GM23338 (cell line): ENCODE data around the gene CITED1. TPM values are rescaled to one million over a fixed set of nuclear protein-coding genes. Genes with fewer than 3 reads are reported as not detected.

Experiments used
- ATAC-seq: fragments of 200-7000 bp; cut with Tn5 transposase; 3 replicates; pipeline ENCODE4 v1.9.1; 2020
- DNase-seq: peaks from one replicate; pipeline ENCODE4 v3.0.0-alpha.2; 2015; ENCODE audit warnings: low spot score
- H2AFZ ChIP-seq: fragments of 200-600 bp; sonication (generic); 2 replicates; pipeline ENCODE4 v1.8.0; 2016; ENCODE audit warnings: antibody characterized with exemption, mild to moderate bottlenecking, moderate library complexity
- H3F3A ChIP-seq: fragments of 200-600 bp; sonication (generic); replicated peaks from 2 replicates; pipeline ENCODE4 v1.8.0; 2017; ENCODE audit warnings: antibody characterized with exemption, mixed run types, low read depth
- H3K27ac ChIP-seq: fragments of 200-600 bp; sonication (generic); 2 replicates; pipeline ENCODE4 v1.6.1; 2016; ENCODE audit warnings: low read depth
- H3K27me3 ChIP-seq: fragments of 200-600 bp; sonication (generic); 2 replicates; pipeline ENCODE4 v1.8.0; 2016; ENCODE audit warnings: mild to moderate bottlenecking, mixed run types, moderate library complexity; ENCODE audit not compliant: insufficient read depth
- H3K36me3 ChIP-seq: fragments of 200-600 bp; sonication (generic); 2 replicates; pipeline ENCODE4 v1.8.0; 2016; ENCODE audit warnings: mild to moderate bottlenecking; ENCODE audit not compliant: insufficient read depth
- H3K4me1 ChIP-seq: fragments of 200-600 bp; sonication (generic); 2 replicates; pipeline ENCODE4 v1.8.0; 2016; ENCODE audit warnings: mild to moderate bottlenecking, moderate library complexity; ENCODE audit not compliant: insufficient read depth
- H3K4me2 ChIP-seq: fragments of 200-600 bp; sonication (generic); 2 replicates; pipeline ENCODE4 v1.7.1; 2017; ENCODE audit warnings: mixed run types
- H3K4me3 ChIP-seq: fragments of 200-600 bp; sonication (generic); 2 replicates; pipeline ENCODE4 v1.6.1; 2016; ENCODE audit warnings: mixed run types
- H3K79me2 ChIP-seq: fragments of 200-600 bp; sonication (generic); replicated peaks from 2 replicates; pipeline ENCODE4 v1.8.0; 2017; ENCODE audit warnings: mild to moderate bottlenecking; ENCODE audit not compliant: insufficient read depth
- H3K9me2 ChIP-seq: fragments of 200-600 bp; sonication (generic); 2 replicates; pipeline ENCODE4 v1.8.0; 2017; ENCODE audit not compliant: insufficient read depth
- H4K20me1 ChIP-seq: fragments of 200-600 bp; sonication (generic); replicated peaks from 2 replicates; pipeline ENCODE4 v1.8.0; 2017; ENCODE audit warnings: mild to moderate bottlenecking; ENCODE audit not compliant: insufficient read depth
- H3K27ac Mint-ChIP-seq: 2 replicates; pipeline ENCODE4 v1.8.0; 2020; ENCODE audit warnings: inconsistent platforms, mild to moderate bottlenecking, moderate library complexity, mixed read lengths
- H3K27me3 Mint-ChIP-seq: 3 replicates; pipeline ENCODE4 v1.8.0; 2022; ENCODE audit warnings: low read depth, mild to moderate bottlenecking, moderate library complexity, mixed read lengths, inconsistent platforms; ENCODE audit not compliant: insufficient read depth, poor library complexity
- H3K36me3 Mint-ChIP-seq: 3 replicates; pipeline ENCODE4 v1.8.0; 2021; ENCODE audit warnings: low read depth, mild to moderate bottlenecking, inconsistent platforms, moderate library complexity, mixed read lengths
- H3K4me1 Mint-ChIP-seq: 3 replicates; pipeline ENCODE4 v1.8.0; 2020; ENCODE audit warnings: mild to moderate bottlenecking, inconsistent platforms, mixed read lengths
- H3K4me3 Mint-ChIP-seq: 3 replicates; pipeline ENCODE4 v1.8.0; 2021; ENCODE audit warnings: moderate library complexity, mild to moderate bottlenecking, inconsistent platforms, mixed read lengths
- H3K9me3 Mint-ChIP-seq: 3 replicates; pipeline ENCODE4 v1.8.0; 2020; ENCODE audit warnings: moderate library complexity, mild to moderate bottlenecking, inconsistent platforms, mixed read lengths
- CREB1 ChIP-seq: fragments of 250-450 bp; sonication (Bioruptor Pico); IDR thresholded peaks from 2 replicates; pipeline ENCODE4 v1.5.0; 2020; ENCODE audit warnings: low read depth, mild to moderate bottlenecking, moderate library complexity
- CTCF ChIP-seq, 2 experiments: fragments of 200-600 bp in 1 of 2; sonication (generic) in 1 of 2; conservative IDR thresholded peaks; 2 replicates each; pipeline versions ENCODE4 v1.5.1 to v1.6.1; 2016 to 2017; ENCODE audit warnings: antibody characterized with exemption in 2 of 2, low read depth in 2 of 2, mild to moderate bottlenecking in 2 of 2, moderate library complexity in 1 of 2
- ETS1 ChIP-seq: IDR thresholded peaks from 2 replicates; pipeline ENCODE4 v1.6.1; 2016; ENCODE audit warnings: antibody characterized with exemption
- EZH2 ChIP-seq: fragments of 200-600 bp; sonication (generic); IDR thresholded peaks from one replicate; pipeline ENCODE4 v1.8.0; 2017; ENCODE audit warnings: antibody characterized with exemption, mild to moderate bottlenecking, low read depth; ENCODE audit not compliant: unreplicated experiment
- EZH2phosphoT487 ChIP-seq: fragments of 200-600 bp; sonication (generic); IDR thresholded peaks from one replicate; pipeline ENCODE4 v1.8.1; 2018; ENCODE audit warnings: antibody characterized with exemption; ENCODE audit not compliant: unreplicated experiment
- JUNB ChIP-seq: IDR thresholded peaks from one replicate; pipeline ENCODE4 v1.6.1; 2016; ENCODE audit warnings: antibody characterized with exemption; ENCODE audit not compliant: unreplicated experiment
- NANOG ChIP-seq: IDR thresholded peaks from 2 replicates; pipeline ENCODE4 v1.6.1; 2016; ENCODE audit warnings: antibody characterized with exemption, borderline replicate concordance
- POLR2AphosphoS5 ChIP-seq: IDR thresholded peaks from 2 replicates; pipeline ENCODE4 v1.6.1; 2016; ENCODE audit warnings: antibody characterized with exemption, low read depth
- STAT1 ChIP-seq: IDR thresholded peaks from one replicate; pipeline ENCODE4 v1.6.1; 2016; ENCODE audit warnings: antibody characterized with exemption; ENCODE audit not compliant: unreplicated experiment
- ZNF114 ChIP-seq: fragments of 250-450 bp; sonication (Bioruptor Pico); IDR thresholded peaks from 2 replicates; pipeline ENCODE4 v1.5.0; 2020; ENCODE audit warnings: mild to moderate bottlenecking, moderate library complexity
- ZNF331 ChIP-seq: fragments of 250-450 bp; sonication (Bioruptor Pico); IDR thresholded peaks from 2 replicates; pipeline ENCODE4 v1.5.0; 2020; ENCODE audit warnings: low read depth, mild to moderate bottlenecking, moderate library complexity
- polyA plus RNA-seq: library from polyadenylated mRNA; unstranded; fragments of >200 nt; fragmentation: Nextera tagmentation; extraction: Ambion mirVana; gene quantifications from 2 replicates; pipeline ENCODE4 v1.2.1, GENCODE V29; 2016
- total RNA-seq: library from RNA; depleted of rRNA; stranded (reverse); fragments of >200 nt; shearing (Covaris generic); gene quantifications from 2 replicates; pipeline ENCODE4 v1.2.3, GENCODE V29; 2014
- TF ChIP-seq, protein P1 (sequence below): IDR thresholded peaks from one replicate; pipeline ENCODE4 v1.6.1; 2018; ENCODE audit warnings: antibody characterized with exemption; ENCODE audit not compliant: unreplicated experiment
- TF ChIP-seq, protein P2 (sequence below): fragments of 250-450 bp; sonication (Bioruptor Pico); IDR thresholded peaks from 2 replicates; pipeline ENCODE4 v1.5.0; 2020; ENCODE audit warnings: mild to moderate bottlenecking, moderate library complexity

Gene CITED1
- total and polyA plus RNA-seq, 2 experiments from 2014 or later = 0.45 to 1.1 TPM

GRCh38 chrX:72271812-72272211 lies 33.9 kb downstream of the CITED1 start:
- TF ChIP-seq, protein P1, sequence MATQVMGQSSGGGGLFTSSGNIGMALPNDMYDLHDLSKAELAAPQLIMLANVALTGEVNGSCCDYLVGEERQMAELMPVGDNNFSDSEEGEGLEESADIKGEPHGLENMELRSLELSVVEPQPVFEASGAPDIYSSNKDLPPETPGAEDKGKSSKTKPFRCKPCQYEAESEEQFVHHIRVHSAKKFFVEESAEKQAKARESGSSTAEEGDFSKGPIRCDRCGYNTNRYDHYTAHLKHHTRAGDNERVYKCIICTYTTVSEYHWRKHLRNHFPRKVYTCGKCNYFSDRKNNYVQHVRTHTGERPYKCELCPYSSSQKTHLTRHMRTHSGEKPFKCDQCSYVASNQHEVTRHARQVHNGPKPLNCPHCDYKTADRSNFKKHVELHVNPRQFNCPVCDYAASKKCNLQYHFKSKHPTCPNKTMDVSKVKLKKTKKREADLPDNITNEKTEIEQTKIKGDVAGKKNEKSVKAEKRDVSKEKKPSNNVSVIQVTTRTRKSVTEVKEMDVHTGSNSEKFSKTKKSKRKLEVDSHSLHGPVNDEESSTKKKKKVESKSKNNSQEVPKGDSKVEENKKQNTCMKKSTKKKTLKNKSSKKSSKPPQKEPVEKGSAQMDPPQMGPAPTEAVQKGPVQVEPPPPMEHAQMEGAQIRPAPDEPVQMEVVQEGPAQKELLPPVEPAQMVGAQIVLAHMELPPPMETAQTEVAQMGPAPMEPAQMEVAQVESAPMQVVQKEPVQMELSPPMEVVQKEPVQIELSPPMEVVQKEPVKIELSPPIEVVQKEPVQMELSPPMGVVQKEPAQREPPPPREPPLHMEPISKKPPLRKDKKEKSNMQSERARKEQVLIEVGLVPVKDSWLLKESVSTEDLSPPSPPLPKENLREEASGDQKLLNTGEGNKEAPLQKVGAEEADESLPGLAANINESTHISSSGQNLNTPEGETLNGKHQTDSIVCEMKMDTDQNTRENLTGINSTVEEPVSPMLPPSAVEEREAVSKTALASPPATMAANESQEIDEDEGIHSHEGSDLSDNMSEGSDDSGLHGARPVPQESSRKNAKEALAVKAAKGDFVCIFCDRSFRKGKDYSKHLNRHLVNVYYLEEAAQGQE = no peak
- no peak for TF ChIP-seq ZNF114 (CRISPR knock-in tag)
- no peak for TF ChIP-seq STAT1
- TF ChIP-seq POLR2AphosphoS5 = no peak
- TF ChIP-seq, protein P2, sequence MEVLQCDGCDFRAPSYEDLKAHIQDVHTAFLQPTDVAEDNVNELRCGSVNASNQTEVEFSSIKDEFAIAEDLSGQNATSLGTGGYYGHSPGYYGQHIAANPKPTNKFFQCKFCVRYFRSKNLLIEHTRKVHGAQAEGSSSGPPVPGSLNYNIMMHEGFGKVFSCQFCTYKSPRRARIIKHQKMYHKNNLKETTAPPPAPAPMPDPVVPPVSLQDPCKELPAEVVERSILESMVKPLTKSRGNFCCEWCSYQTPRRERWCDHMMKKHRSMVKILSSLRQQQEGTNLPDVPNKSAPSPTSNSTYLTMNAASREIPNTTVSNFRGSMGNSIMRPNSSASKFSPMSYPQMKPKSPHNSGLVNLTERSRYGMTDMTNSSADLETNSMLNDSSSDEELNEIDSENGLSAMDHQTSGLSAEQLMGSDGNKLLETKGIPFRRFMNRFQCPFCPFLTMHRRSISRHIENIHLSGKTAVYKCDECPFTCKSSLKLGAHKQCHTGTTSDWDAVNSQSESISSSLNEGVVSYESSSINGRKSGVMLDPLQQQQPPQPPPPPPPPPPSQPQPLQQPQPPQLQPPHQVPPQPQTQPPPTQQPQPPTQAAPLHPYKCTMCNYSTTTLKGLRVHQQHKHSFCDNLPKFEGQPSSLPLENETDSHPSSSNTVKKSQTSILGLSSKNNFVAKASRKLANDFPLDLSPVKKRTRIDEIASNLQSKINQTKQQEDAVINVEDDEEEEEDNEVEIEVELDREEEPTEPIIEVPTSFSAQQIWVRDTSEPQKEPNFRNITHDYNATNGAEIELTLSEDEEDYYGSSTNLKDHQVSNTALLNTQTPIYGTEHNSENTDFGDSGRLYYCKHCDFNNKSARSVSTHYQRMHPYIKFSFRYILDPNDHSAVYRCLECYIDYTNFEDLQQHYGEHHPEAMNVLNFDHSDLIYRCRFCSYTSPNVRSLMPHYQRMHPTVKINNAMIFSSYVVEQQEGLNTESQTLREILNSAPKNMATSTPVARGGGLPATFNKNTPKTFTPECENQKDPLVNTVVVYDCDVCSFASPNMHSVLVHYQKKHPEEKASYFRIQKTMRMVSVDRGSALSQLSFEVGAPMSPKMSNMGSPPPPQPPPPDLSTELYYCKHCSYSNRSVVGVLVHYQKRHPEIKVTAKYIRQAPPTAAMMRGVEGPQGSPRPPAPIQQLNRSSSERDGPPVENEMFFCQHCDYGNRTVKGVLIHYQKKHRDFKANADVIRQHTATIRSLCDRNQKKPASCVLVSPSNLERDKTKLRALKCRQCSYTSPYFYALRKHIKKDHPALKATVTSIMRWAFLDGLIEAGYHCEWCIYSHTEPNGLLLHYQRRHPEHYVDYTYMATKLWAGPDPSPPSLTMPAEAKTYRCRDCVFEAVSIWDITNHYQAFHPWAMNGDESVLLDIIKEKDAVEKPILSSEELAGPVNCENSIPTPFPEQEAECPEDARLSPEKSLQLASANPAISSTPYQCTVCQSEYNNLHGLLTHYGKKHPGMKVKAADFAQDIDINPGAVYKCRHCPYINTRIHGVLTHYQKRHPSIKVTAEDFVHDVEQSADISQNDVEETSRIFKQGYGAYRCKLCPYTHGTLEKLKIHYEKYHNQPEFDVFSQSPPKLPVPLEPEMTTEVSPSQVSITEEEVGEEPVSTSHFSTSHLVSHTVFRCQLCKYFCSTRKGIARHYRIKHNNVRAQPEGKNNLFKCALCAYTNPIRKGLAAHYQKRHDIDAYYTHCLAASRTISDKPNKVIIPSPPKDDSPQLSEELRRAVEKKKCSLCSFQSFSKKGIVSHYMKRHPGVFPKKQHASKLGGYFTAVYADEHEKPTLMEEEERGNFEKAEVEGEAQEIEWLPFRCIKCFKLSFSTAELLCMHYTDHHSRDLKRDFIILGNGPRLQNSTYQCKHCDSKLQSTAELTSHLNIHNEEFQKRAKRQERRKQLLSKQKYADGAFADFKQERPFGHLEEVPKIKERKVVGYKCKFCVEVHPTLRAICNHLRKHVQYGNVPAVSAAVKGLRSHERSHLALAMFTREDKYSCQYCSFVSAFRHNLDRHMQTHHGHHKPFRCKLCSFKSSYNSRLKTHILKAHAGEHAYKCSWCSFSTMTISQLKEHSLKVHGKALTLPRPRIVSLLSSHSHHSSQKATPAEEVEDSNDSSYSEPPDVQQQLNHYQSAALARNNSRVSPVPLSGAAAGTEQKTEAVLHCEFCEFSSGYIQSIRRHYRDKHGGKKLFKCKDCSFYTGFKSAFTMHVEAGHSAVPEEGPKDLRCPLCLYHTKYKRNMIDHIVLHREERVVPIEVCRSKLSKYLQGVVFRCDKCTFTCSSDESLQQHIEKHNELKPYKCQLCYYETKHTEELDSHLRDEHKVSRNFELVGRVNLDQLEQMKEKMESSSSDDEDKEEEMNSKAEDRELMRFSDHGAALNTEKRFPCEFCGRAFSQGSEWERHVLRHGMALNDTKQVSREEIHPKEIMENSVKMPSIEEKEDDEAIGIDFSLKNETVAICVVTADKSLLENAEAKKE (CRISPR knock-in tag) = no peak
- no peak for TF ChIP-seq JUNB
- TF ChIP-seq CTCF (conservative IDR thresholded peaks at IDR 0.05; ENCODE audit: low read depth in 2 of 2) = no peak
- TF ChIP-seq EZH2 = no peak
- TF ChIP-seq EZH2phosphoT487 = no peak
- TF ChIP-seq ZNF331 (CRISPR knock-in tag) = no peak
- no peak for TF ChIP-seq CREB1 (CRISPR knock-in tag)
- no peak for TF ChIP-seq NANOG
- no peak for TF ChIP-seq ETS1
- Histone ChIP-seq H3K79me2 (peaks cover 28% of the 10 kb centered on the region), H3K4me2 (no peak overlapping the region), H3F3A (peaks cover 25% of the 10 kb centered on the region), H4K20me1 (peaks cover 11% of the 10 kb centered on the region), H3K36me3 (peaks cover 17% of the 10 kb centered on the region), H2AFZ (no peak overlapping the region), H3K27ac (no peak overlapping the region; the same call in 1 of the 2 replicates), H3K4me1 (peaks cover 14% of the 10 kb centered on the region; the same call in 1 of the 2 replicates), H3K4me3 (no peak overlapping the region), H3K27me3 (no peaks in the 10 kb centered on the region), H3K9me2 (no peaks in the 10 kb centered on the region)
- Mint-ChIP-seq H3K27ac (peak overlapping the region; percentile 74; the same call in 1 of the 2 replicates), H3K36me3 (peaks cover 86% of the 10 kb centered on the region), H3K9me3 (no peaks in the 10 kb centered on the region), H3K27me3 (peaks cover 2% of the 10 kb centered on the region), H3K4me3 (no peak overlapping the region; the same call in 2 of the 3 replicates), H3K4me1 (peaks cover 24% of the 10 kb centered on the region)
- ATAC-seq (no peak), DNase-seq (no peak)
